Right lung (tissue), 5 donors: ENCODE measurements around the gene IL1RAPL1. TPM values are rescaled to one million over a fixed set of nuclear protein-coding genes. Genes with fewer than 3 reads are reported as not detected.
"Not testable (repeated sequence)": the region's sequence is repeated elsewhere in the genome, so short reads cannot be mapped to it uniquely, and the experiment has no call there.

Experiments
- DNase-seq, 2 donors: peaks; one replicate each; pipeline ENCODE4 v3.0.0-alpha.2; 2013
- polyA plus RNA-seq, 5 donors: library from polyadenylated mRNA; unstranded; fragments of 120-200 nt; gene quantifications; one replicate each; pipeline versions ENCODE4 v1.2.1 to v1.2.3, GENCODE V29; 2013; ENCODE audit warnings: inconsistent platforms in 1 of 5, low replicate concordance in 1 of 5; ENCODE audit not compliant: insufficient read length in 5 of 5, insufficient read depth in 1 of 5

Gene IL1RAPL1
- polyA plus RNA-seq, 5 donors = 0.33 to 1.5 (median 0.90) TPM

DNA sequence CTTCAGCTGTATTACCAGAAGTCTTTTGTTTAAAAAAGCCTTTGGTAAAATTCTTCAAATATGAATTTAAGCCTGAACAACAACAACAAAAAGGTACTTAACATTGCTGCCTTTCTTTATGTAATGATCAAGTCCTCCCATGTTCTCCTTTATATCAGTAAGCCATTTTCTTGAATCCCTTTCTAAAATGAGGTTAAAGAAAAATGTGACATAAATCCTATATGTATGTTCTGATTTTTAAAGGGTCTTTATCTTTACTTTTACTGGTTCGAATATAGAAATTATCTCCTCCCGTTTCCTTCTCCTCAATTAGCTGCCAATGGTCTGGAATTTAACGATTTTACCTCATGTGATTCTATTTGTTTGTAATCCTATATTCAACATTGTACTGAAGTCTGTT lies 522.8 kb downstream of the IL1RAPL1 start:
- DNase-seq = no peak

DNA sequence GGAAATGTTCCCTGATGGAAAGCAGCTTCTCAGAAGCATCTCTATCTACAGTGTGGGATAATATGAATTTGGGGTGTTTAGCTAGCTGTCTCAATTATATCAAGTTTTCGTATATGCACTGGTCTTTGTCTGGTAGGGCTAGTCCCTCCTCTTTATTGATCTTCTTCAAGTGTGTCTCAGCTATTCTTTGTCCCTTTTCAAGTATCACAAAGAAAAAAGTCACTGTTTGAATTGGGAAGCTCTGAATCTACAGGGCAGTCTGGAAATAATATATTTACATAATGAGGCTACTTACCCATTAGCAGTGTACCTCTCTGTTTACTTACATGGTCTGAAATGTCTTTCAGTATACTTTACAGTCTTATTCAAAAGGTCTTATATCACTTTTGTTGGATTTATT lies 526.0 kb downstream of the IL1RAPL1 start:
- no peak for DNase-seq

DNA sequence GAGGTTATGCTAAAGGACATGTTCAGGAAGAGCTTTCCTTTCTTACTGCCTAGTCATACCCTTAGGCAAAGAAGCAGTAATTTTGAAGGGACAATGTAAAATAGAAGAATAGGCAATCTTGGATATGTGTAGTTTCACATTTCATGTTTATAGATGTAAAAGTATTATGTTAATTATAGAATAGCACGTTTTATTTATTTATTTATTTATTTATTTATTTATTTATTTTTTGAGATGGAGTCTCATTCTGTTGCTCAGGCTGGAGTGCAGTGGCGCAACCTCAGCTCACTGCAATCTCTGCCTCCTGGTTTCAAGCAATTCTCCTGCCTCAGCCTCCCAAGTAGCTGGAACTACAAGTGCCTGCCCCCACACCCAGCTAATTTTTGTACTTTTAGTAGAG lies 535.6 kb downstream of the IL1RAPL1 start:
- DNase-seq = not testable (repeated sequence)

DNA sequence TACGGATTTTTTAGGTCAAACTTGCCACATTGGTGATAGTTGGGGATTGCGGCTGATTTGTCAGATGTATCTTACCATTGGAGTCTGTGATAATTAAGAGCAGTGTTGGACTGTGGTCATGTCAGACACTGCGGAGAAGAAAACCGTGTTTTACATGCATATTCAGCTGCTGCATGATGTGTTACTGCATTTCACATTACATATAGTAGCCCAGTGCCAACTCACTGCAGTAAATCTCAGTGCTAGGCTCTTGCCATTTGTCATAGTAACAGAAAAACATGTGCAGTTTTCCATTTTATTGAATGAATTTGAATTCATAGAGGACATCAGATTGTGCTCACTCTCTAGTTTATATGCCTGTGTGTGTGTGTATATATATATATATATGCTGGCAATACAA lies 543.7 kb downstream of the IL1RAPL1 start:
- DNase-seq = no peak

DNA sequence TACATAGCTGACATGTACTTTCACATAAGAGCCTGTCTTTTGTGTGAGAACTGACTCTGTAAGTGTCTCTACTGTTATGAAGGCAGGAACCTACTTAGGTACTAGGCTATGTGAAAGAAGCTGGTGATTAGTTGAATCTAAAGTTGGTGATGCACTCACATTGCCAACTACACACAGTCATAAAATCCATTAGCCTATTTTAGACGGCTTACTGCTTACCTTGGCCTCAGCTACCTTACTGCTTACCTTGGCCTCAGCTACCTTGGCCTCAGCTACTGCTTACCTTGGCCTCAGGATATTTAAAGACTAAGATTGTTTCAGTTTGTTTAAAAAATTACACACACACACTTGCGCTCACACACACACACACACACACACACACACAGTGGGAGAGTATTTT lies 549.7 kb downstream of the IL1RAPL1 start:
- no peak for DNase-seq

DNA sequence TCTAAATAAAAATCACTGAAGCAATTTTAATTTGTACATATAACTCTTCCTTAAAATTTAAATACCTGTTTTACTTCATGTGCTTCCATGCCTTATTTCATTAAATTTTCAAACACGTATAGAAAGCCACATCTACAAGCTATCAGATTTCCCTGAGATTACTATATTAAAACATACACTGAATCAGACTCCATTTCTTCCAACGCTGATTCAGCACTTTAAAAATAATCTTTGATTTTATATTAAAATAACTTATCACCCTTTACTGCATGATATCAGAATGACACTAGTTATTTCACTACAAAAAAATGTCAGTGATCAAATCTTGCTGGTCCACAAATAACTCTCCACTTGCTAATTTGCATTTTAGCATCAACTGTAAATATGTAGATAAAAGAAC lies 550.8 kb downstream of the IL1RAPL1 start:
- DNase-seq = no peak

DNA sequence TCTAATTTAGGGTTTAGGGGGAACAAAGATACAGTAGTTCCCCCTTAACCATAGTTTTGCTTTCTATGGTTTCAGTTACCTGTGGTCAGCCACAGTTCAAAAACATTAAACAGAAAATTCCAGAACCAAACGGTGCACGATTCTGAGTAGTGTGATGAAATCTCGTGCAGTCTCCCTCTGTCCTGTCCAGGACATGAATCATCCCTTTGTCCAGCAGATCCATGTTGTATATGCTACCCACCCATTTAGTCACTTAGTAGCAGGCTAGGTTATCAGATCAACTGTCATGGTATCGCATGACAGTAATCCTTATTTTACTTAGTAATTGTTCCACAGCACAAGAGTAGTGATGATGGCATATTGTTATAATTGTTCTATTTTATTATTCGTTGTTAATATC lies 556.1 kb downstream of the IL1RAPL1 start:
- no peak for DNase-seq

DNA sequence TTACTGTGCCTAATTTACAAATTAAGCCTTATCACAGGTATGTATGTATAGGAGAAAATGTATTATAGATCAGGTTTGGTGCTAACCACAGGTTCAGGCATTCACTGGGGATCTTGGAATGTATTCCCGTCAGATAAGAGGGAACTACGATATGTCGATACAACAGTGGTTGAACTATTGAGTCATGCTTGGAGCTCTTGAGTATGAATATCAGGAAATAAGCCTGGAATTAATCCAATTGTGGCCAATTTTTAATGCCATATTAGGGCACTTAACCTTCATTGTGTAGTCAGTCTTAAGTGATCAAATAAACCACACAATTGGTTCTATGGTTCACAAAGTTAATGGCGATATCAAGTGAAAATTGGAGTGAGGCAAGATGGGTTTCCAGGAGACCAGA lies 556.5 kb downstream of the IL1RAPL1 start:
- DNase-seq = no peak

DNA sequence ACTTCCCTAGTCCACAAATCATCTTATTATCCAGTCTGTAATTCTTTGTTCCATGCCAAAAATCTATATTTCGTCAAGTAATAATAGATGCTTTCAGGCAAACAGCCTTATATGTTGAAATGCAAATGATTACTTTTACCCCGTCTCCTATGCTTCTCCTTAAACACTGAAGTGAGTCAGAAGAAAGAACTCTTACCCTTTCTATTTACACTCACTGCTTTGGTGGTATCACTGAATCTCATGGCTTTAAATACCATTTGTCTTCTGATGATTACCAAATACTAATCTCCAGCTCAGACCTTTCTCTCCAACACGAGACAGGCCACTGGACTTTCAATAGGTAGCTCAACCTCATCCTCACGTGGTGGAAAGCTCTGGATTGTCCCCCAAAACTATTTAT lies 558.1 kb downstream of the IL1RAPL1 start:
- DNase-seq = peak in 1 of 2 donors; percentile 6

DNA sequence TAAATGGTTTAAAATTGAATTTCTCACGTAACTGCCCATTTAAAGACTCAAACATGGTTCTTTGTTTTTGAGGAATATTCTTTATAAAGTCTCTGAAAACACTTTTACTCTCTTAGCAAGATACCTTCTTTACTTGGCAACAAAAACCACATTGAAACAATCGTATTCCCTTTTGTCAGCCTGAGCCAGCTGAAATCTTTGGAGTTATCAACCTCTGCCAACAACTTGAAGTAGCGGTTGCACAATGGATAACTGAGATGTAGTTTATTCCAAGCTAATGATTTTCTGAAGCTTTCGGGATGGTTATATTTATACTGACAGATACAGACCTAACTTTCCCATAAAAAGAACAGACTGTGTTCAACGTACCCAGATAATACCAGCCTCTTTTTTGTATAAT lies 561.3 kb downstream of the IL1RAPL1 start:
- no peak for DNase-seq

DNA sequence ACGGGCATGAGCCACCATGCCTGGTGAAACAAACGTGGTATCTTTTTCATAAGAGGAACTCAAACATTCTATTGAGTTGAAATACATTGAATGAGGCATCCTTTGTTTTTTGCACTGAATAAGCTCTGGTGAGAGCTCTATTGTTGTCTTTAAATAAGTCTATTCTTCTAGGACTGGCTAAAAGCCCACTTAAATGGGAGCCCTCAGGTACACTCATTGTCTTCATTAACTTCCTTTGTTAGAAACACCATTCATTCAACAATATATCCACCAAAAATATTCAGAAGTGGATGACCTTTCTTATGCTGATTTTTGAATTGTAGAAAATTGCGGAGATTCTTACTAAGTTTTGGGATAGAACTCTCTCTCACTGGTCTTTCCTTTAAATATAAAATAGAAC lies 568.0 kb downstream of the IL1RAPL1 start:
- no peak for DNase-seq

DNA sequence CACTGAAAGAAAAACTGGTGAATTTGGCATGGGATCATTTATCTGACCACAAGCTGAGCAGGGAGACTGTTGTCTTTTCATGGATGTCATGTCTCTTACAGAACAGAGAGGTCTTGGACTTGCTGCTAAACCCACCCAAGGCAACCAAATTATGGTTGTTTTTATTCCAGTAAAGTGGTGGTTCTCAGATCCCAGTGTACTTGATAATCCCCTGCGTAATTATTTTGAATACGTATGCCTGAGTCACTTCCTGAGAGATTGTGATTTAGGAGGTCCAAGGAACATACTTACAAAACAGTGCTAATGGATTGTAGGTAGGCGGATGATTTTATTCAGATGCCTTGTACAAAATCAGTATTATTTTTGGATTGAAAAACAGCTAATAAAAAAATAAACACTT lies 585.6 kb downstream of the IL1RAPL1 start:
- DNase-seq = no peak

DNA sequence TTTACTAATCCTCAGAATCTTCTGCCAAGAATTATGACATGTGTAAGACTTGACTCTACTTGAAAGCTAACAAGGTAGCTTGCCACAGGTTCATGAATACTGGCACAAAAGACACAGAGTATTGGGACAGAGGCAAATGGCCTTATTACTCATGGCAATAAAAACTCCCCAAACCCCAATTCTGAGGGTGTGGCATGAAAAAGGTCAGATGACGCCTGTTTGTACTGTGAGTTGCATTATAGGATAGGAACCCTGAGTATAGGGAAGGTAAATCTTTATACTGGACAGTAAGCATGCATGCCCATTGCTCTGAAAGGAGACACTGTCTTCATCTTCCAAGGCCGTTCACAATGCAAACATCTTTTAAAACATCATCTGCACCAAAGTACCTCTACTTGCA lies 600.0 kb downstream of the IL1RAPL1 start:
- no peak for DNase-seq

DNA sequence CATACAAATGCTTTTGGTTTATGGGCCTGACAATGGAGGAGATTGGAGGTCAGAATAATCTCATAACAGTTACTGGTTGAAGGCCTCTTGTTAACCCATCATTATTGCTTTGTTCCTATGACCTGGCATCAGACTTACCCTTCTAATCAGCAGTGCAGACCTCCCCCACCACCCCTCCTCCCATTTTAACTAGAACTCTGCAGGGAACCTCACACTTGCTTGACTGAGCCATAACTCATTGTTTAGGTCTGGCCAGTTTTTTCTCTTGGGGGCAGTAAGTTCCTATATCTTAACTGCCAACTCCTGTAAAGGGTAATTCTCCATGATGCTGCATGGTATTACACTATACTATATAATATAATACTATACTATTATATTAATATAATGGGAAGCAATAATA lies 609.3 kb downstream of the IL1RAPL1 start:
- DNase-seq = no peak

DNA sequence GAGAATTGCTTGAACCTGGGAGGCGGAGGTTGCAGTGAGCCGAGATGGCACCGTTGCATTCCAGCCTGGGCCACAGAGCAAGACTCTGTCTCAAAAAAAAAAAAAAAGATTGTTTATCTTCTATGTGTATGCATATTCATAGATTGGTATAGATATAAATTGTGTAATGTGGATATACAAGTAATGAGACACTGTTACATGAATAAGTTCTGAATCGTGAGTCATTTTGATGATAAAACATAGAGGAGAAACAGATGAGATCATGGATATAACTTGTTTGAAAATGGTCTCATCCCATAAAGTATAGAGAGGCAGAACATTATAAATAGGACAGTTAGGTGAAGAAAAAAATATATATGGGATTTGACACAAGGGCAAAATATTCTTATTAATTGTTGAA lies 628.0 kb downstream of the IL1RAPL1 start:
- DNase-seq = no peak

DNA sequence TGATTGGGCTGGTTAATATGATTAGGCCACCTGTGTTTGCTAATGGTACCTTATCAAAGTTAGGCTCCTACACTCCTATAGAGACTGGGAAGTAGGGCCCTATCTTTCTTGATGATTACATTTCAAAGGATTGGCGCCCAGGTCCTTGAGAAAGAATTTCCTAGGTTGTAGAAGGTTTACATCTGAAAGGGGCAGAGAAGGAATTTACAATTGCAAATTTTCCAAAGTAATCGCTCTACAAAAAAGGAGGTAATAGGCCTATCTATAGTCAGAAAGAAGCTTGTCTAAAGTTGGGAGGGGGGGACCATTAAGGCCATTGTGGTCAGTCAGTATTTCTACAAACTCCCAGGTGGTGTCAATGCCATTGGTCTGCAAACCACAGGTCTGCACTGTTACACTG lies 638.4 kb downstream of the IL1RAPL1 start:
- no peak for DNase-seq

DNA sequence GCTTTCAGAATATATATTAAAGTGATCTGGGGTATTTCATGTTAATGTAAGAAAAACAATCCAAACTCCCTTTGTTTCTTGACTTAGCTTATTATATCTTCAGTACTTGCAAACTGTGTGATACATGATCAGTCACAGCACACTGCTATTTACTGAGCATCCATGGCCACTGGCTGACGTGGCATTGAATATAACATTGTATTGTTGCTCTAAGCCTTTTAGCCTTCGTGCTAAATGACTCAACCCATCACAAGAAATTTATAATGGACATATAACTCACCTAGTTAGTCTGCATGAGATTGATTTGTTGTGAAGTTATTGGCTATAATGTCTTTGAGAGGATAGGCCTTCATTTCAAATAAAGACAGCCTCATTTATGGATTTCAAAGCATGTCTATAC lies 642.6 kb downstream of the IL1RAPL1 start:
- DNase-seq = no peak

DNA sequence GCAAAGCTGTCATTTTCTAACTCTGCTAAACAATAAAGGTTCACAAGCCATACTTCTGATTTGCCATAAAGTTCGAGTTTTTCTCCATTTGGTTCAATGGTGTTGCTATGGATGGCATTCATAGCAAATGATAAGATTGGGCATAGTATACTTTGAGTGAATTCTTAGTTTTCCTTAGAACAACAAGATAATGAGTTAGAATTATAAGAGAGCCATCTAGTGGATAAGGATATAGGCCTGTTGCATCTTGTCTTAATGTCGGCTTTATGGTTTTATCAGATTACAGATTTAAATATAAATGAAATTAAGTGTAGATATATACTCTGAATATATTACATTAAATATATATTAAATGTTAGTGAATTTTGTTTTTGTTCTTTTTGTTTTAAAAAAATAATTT lies 644.6 kb downstream of the IL1RAPL1 start:
- DNase-seq = no peak

DNA sequence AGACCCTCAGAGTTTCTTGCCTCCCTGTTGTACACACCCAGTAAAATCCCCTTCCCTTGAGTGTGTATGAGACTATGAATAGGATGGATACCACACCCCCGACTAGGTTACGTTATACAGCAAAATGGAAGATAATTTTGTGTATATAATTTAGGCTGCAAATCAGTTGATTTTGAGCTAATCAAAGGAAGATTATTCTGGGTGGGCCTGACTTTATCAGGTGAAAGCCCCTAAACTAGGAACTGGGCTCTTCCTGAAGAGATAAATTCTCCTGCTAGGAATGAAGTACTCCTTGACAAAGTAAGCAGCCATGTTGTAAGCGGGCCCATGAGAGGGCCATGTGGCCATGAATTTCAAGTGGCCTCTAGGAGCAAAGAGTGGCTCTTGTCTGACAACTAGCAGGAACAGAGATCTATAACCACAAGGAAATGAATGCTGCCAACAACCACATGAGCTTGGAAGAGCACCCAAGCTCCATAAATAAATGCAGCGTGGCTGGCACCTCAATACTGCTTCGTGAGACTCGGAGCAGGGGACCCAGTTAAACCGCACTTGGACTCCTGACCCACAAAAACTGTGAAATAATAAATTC lies 646.4 kb downstream of the IL1RAPL1 start:
- no peak for DNase-seq

DNA sequence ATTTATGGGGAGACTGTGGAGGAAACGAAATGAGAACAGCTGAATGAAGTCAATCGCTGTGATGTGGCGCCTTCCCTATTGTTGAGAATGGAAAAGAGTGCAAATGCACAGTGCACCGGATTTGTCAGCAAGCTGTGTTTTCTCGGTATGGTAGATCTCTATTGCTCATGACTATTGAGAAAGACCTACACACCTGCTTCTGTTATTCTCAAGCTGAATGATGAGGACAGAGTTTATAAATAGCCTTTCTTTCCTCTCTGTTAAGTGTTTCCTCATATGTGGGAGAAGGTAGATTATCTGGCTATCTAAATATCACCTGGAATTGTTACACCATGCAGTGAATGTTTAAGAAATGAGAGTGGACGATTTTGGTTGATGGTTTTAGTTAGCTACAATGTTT lies 650.7 kb downstream of the IL1RAPL1 start:
- DNase-seq = no peak

DNA sequence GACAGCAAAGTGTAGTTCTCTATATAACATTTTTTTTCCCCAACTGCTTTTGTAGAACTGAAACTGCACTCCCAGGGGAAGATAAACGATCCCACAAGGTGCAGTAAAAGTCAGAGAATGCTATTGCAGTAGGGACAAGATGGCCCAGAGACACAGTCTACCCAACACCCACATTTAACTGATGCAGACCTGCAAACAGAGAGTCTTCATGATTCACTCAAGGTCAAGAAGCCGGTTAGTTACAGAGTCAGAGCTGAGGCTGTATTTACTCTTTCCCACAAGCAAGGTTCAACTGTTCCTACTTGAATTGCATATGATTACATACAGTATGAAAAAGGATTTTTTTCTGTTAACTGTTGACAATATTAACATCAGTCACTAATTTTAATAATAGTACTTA lies 654.6 kb downstream of the IL1RAPL1 start:
- DNase-seq = no peak

DNA sequence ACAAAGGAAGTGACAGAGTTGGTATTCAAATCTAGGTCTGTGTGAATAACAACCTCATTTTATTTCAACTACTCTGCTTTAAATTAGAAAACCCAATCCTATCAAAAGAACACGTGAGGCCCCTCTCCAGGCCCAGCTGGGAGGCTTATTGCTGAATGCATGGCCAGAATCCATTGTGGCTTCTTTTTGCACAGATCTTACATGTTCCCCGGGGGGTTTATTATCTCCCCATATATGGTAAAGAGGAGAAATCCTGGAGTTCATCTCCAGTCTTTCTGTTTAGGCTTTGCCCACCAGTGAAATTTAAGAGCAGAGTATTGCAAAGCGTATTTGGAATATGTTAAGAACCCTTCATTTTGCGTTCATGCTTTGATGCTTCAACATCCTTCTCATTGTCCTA lies 655.6 kb downstream of the IL1RAPL1 start:
- no peak for DNase-seq

DNA sequence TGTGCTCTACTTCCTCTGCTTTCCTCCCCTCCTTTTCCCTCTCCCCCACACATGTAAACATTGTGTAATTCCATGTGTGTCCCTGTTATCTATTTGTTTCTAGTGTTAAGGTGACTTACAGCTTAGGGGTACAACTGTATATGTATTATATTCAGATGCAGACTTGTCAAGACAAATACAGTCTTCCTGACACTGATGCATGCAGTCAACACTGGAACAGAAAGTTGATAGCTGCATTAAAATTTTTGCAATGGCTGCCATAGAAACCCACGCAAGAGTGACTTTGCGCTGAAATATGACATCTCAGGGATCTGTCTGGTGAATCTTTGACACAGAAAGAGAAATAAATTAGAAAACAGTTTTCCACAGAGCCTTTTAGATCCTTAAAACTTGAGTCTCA lies 656.7 kb downstream of the IL1RAPL1 start:
- no peak for DNase-seq

DNA sequence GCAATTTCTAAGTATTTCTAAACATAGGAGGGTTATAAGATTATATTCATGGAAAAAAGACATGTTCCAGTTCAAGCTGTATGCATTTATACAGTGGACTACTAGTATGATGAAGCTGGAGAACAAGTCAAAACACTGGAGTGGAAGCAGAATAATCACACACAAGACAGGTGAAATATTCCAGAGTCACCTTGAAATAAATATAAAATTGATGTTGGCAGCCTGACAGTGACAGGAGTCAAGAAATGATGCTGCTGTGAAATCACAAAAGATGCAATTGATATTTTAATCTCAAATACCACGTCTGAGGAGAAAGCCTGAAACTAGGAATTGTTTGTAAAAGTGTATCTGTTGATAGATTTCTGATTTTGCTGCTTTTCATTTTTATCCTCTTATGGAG lies 667.3 kb downstream of the IL1RAPL1 start:
- no peak for DNase-seq

DNA sequence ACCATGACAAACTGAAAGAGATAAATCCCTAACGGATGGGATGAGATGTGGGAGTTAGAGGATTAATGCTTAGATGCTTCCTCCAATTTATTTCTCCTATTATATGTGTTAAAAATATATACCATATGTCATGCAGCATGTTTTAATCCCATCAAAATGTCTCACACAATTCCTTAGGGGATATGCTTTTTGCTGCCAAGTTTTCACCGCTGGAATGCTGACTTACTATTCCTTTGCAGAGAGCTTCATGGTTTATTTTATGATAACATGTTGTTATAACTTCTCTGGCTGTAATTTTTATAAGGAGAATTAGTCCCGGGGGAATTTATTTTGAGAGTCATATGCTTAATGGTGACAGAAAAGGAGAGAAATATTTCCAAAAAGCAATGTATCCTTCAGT lies 670.3 kb downstream of the IL1RAPL1 start:
- DNase-seq = peak in 1 of 2 donors; percentile 15
